ENCODE results near the gene WDFY1.

The WDFY1 gene

GRCh38 chr2:223959688-223960087 is 14.6 kb upstream of the WDFY1 start:
- H3K4me3 ChIP-seq (ENCODE audit: severe bottlenecking), result no peak overlapping the region

GRCh38 chr2:223957092-223957851 is 12.1 kb upstream of the WDFY1 start, which contains the start of gene MRPL44:
Gene MRPL44, plus strand, starts transcription at chr2:223957463. Its CDS starts 10 bp downstream, at chr2:223957473.
- H3K27ac ChIP-seq (ENCODE audit: poor library complexity, severe bottlenecking), result peak within 1 kb of the TSS; percentile 38
- TF ChIP-seq CTCF (IDR thresholded peaks at IDR 0.05; ENCODE audit: poor library complexity, severe bottlenecking), result no peak

More at GRCh38 chr2:223959688-223960087, 14.6 kb upstream of the WDFY1 start:
- Histone ChIP-seq H3K36me3 (ENCODE audit: low read depth) (peaks cover 62% of the 10 kb centered on the region), H3K27me3 (ENCODE audit: insufficient read depth, poor library complexity, severe bottlenecking) (no peaks in the 10 kb centered on the region), H3K4me1 (ENCODE audit: insufficient read depth, poor library complexity, severe bottlenecking) (peaks cover 38% of the 10 kb centered on the region), H3K9me3 (ENCODE audit: severe bottlenecking) (no peaks in the 10 kb centered on the region), H3K27ac (ENCODE audit: poor library complexity, severe bottlenecking) (no peak overlapping the region)
- no peak for TF ChIP-seq CTCF (IDR thresholded peaks at IDR 0.05; ENCODE audit: poor library complexity, severe bottlenecking)
- DNase-seq (ENCODE audit: low spot score), result no peak
- ATAC-seq (ENCODE audit: low read depth), result no peak

GRCh38 chr2:223956300-223956699 is 11.2 kb upstream of the WDFY1 start:
- H3K27me3 ChIP-seq (ENCODE audit: insufficient read depth, poor library complexity, severe bottlenecking), result no peaks in the 10 kb centered on the region
- H3K27ac ChIP-seq (ENCODE audit: poor library complexity, severe bottlenecking), result peak overlapping the region; percentile 38
- no peak for TF ChIP-seq CTCF (IDR thresholded peaks at IDR 0.05; ENCODE audit: poor library complexity, severe bottlenecking)
- no peak overlapping the region for H3K4me3 ChIP-seq (ENCODE audit: severe bottlenecking)
- peaks cover 28% of the 10 kb centered on the region for H3K36me3 ChIP-seq (ENCODE audit: low read depth)
- ATAC-seq (ENCODE audit: low read depth), result peak; percentile 57
- no peak for DNase-seq (ENCODE audit: low spot score)
- no peaks in the 10 kb centered on the region for H3K9me3 ChIP-seq (ENCODE audit: severe bottlenecking)
- H3K4me1 ChIP-seq (ENCODE audit: insufficient read depth, poor library complexity, severe bottlenecking), result peaks cover 41% of the 10 kb centered on the region

More at GRCh38 chr2:223957092-223957851, 12.1 kb upstream of the WDFY1 start, which contains the start of gene MRPL44:
- peaks cover 41% of the 10 kb centered on the region for H3K4me1 ChIP-seq (ENCODE audit: insufficient read depth, poor library complexity, severe bottlenecking)
- H3K36me3 ChIP-seq (ENCODE audit: low read depth), result peaks cover 38% of the 10 kb centered on the region
- DNase-seq (ENCODE audit: low spot score), result peak; percentile 91
- no peaks in the 10 kb centered on the region for H3K9me3 ChIP-seq (ENCODE audit: severe bottlenecking)
- ATAC-seq (ENCODE audit: low read depth), result peak; percentile 97
- H3K27me3 ChIP-seq (ENCODE audit: insufficient read depth, poor library complexity, severe bottlenecking), result no peaks in the 10 kb centered on the region
- peak within 1 kb of the TSS; percentile 76 for H3K4me3 ChIP-seq (ENCODE audit: severe bottlenecking)

GRCh38 chr2:223954401-223954800 is 9.3 kb upstream of the WDFY1 start:
- no peak overlapping the region for H3K4me3 ChIP-seq (ENCODE audit: severe bottlenecking)
- peaks cover 9% of the 10 kb centered on the region for H3K36me3 ChIP-seq (ENCODE audit: low read depth)
- H3K4me1 ChIP-seq (ENCODE audit: insufficient read depth, poor library complexity, severe bottlenecking), result peaks cover 26% of the 10 kb centered on the region
- TF ChIP-seq CTCF (IDR thresholded peaks at IDR 0.05; ENCODE audit: poor library complexity, severe bottlenecking), result no peak
- no peaks in the 10 kb centered on the region for H3K27me3 ChIP-seq (ENCODE audit: insufficient read depth, poor library complexity, severe bottlenecking)
- no peak overlapping the region for H3K27ac ChIP-seq (ENCODE audit: poor library complexity, severe bottlenecking)
- no peak for DNase-seq (ENCODE audit: low spot score)
- no peaks in the 10 kb centered on the region for H3K9me3 ChIP-seq (ENCODE audit: severe bottlenecking)
- no peak; the same call in 2 of the 3 replicates for ATAC-seq (ENCODE audit: low read depth)

All from RWPE2 (cell line).